Left ventricle myocardium superior (tissue), 1 donor: ENCODE results near the gene P2RY11. TPM values are rescaled to one million over a fixed set of nuclear protein-coding genes. Genes with fewer than 3 reads are reported as not detected.

ENCODE experiments used
- ATAC-seq: fragments of 200-7000 bp; cut with Tn5 transposase; one replicate; pipeline ENCODE4 v1.9.1; 2020; ENCODE audit warnings: mild to moderate bottlenecking, moderate library complexity
- DNase-seq: peaks from one replicate; pipeline ENCODE4 v3.0.0-alpha.2; 2020
- intact Hi-C: fragments of 100-400 bp; cut with micrococcal nuclease; formaldehyde crosslinking; loops from one replicate; pipeline ENCODE4 v1.11.0; 2022
- total RNA-seq: library from RNA; stranded (reverse); fragmentation: NEBNext Ultra II Directional; extraction: Animal tissue kit (Norgen Biotek cat#: 25700); gene quantifications from one replicate; pipeline ENCODE4 v1.2.1, GENCODE V29; 2021
- donor health status: DM: no; HTN: yes; CAD: no; lungs with severe emphysema.

P2RY11 gene
- total RNA-seq, 1 donor from 2014 or later = 4.2 TPM

DNA sequence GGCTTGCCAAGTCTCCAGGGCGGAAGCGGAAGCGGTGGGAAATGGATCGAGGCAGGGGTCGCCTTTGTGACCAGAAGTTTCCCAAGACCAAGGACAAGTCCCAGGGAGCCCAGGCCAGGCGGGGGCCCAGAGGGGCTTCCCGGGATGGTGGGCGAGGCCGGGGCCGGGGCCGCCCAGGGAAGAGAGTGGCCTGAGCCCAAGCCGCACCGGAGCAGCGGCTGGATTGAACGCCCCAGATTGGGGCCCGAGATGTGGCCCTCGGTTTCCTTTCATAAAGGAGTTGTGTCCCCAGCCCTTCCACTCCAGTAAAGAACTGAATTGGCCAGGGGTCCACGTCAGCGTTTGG lies 548 bp upstream of the P2RY11 start:
- no peak for DNase-seq
- intact Hi-C loops = no loop called here
- no peak for ATAC-seq

DNA sequence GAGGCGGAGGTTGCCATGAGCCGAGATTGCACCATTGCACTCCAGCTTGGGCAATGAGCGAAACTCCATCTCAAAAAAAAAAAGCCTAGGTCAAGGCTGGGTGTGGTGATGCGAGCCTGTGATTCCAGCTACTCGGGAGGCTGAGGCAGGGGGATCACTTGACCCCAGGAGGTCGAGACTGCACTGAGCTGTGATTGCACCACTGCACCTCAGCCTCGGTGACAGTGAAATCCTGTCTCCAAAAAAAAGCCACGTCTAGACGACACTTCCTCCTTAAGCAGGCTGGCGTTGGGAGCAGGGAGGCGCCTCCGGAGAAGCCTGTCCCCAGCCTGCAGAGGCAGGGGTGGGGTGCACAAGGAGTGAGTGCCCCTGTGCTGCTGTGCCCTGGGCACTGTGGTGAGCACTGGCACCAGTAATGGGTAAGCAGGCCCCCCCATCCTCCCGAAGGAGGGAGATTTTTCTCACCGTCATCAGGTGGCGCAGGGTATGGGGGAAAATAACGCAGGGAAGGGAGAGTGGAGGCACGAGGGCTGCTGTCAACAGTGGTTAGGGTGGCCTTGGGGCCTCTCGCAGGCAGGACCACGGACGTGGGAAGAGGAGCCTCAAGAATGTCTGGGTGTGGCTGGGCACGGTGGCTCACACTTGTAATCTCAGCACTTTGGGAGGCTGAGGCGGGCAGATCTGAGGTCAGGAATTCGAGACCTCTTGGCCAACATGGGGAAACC lies 706 bp downstream of the P2RY11 start:
- ATAC-seq (peak; percentile 10), DNase-seq (no peak)
- intact Hi-C loops = no loop called here

DNA sequence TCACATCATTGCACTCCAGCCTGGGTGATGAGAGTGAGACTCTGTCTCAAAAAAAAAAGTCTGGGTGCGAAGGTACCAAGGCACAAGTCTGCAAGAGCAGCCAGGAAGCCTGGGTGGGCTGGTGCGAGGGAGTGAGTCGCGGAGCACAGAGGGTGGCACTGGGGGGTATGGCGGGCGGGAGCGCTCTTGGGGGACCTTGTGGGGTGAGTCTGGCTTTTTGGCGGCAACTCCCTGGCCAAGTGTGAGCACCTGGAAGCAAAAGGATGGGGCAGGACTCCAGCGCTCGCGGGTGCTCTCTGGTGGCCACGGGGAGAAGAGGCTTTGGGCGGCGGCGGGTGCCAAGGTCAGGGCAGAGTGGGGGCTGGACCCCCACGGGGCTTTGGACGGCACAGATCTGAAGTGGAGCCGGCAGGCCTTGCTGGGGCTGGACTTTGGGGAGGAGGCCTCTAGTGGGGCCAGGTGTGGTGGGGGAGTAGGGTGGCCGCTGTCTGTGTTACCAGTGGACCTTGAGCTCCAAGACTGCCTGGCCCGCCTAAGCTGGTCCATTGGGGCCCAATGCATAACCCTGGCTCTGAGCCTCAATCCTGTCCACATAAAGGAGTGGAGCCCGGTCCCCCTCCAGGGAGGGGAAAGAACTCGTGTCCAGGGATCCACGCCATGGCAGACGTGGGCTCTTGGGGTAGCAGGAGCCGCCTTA lies 1.6 kb downstream of the P2RY11 start:
- ATAC-seq (peak; percentile 39), DNase-seq (peak; percentile 66)
- intact Hi-C loops = no loop called here

DNA sequence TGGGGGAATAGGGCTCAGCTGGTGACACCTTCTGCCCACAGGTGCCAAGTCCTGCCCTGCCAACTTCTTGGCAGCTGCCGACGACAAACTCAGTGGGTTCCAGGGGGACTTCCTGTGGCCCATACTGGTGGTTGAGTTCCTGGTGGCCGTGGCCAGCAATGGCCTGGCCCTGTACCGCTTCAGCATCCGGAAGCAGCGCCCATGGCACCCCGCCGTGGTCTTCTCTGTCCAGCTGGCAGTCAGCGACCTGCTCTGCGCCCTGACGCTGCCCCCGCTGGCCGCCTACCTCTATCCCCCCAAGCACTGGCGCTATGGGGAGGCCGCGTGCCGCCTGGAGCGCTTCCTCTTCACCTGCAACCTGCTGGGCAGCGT lies 2.1 kb downstream of the P2RY11 start:
- peak; percentile 43 for DNase-seq
- peak; percentile 10 for ATAC-seq
- intact Hi-C loops = no loop called here

DNA sequence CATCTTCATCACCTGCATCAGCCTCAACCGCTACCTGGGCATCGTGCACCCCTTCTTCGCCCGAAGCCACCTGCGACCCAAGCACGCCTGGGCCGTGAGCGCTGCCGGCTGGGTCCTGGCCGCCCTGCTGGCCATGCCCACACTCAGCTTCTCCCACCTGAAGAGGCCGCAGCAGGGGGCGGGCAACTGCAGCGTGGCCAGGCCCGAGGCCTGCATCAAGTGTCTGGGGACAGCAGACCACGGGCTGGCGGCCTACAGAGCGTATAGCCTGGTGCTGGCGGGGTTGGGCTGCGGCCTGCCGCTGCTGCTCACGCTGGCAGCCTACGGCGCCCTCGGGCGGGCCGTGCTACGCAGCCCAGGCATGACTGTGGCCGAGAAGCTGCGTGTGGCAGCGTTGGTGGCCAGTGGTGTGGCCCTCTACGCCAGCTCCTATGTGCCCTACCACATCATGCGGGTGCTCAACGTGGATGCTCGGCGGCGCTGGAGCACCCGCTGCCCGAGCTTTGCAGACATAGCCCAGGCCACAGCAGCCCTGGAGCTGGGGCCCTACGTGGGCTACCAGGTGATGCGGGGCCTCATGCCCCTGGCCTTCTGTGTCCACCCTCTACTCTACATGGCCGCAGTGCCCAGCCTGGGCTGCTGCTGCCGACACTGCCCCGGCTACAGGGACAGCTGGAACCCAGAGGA lies 2.6 kb downstream of the P2RY11 start:
- ATAC-seq (peak; percentile 4), DNase-seq (no peak)
- intact Hi-C loops = no loop called here

DNA sequence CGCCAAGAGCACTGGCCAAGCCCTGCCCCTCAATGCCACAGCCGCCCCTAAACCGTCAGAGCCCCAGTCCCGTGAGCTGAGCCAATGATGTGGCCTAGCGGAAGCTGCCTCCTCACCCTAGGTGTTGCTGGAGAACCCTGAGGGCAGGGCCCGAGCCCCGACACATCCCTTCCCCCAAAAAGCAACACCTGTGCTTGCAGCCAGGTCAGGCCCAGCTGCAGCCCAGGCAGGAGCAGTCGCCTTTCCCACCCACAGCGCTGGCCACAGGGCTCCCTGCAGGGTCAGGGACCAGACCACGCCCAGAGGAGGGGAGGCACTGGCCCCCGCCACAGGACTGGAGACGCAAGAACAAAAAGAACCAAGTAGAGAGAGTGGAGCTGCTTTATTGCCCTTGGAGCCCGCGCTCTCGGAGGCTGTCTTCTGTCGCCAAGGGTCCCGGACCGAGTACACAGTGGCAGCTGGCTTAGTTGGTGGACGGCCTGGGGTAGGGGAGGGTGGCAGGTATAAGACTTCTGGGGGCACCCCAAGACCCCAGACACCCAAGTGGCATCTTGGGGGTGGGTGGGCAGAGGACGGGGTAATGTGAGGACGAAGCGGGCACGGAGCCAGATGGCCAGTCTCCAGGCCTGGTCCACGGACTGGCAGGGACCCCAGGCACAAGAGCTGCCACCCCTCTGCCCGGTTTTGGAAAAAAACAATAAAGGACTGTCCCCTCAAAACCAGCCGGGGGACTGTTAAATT lies 3.3 kb downstream of the P2RY11 start:
- ATAC-seq (no peak), DNase-seq (no peak)
- intact Hi-C loops = no loop called here

DNA sequence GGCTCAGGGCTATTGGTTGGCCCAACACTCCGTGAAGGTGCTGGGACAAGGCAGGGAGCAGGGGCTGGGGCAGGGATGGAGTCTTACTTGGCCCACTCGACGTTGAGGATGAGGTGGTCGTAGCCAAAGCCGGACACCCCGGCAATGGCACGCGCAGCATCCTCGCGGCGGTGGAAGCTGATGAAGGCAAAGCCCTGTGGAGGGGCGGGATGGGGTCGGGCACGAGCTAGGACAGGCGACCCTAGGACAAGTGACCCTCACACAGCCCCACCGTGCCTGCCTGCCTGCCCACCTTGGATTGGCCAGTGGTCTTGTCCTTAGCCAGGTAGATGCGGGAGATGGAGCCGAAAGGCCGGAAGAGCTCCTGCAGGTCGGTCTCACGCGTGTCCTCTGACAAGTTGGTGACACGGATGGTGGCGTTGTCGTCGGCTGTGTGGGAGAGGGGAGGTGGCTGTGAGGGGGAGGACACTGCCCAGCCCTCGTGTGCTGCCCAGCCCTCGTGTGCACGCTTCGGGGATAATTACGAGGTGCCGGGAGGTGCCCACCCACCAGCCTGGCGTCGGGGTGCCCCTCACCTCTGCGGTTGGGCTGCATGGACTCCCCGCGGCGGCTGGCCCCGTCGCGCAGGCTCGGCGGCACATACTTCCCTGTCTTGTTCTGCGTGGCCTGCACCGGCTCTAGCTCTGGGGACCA lies 4.0 kb downstream of the P2RY11 start:
- ATAC-seq (no peak), DNase-seq (no peak)
- intact Hi-C loops = no loop called here

DNA sequence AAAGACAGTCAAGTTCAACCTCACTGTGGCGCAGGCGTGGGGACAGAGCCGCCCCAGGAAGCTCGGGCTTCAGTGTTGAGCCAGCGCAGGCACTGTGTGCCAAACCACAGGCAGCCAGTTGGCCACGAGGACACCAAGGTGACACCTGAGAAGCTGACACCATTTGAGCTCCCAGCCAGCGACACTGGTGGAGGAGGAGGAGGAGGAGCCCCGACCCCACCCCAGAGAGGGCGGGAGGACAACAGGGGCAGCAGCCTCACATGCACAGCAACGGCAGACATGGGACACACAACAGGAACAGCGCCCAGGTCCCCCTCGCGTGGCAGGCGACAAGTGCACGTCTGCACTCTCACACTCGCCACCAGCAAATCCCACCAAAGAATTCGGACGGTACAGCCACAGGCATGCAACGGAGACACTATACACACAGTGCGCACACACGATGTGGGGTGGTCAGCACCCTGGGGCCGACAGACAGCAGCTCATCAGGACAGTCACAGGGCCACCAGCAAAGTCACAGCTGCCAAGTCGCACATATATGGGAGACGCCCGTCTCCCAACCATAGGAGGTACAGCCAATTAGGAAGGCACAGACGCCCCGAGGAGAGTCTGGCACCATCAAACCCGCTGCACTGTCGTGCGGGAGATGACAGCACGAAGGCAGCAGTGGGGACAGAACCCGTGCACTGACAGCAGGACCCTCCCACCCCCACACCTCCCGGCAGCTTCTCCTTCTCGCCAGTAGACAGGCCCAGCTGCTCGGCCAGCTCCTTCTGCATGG lies 4.8 kb downstream of the P2RY11 start:
- DNase-seq (no peak), ATAC-seq (no peak)
- intact Hi-C loops = no loop called here

DNA sequence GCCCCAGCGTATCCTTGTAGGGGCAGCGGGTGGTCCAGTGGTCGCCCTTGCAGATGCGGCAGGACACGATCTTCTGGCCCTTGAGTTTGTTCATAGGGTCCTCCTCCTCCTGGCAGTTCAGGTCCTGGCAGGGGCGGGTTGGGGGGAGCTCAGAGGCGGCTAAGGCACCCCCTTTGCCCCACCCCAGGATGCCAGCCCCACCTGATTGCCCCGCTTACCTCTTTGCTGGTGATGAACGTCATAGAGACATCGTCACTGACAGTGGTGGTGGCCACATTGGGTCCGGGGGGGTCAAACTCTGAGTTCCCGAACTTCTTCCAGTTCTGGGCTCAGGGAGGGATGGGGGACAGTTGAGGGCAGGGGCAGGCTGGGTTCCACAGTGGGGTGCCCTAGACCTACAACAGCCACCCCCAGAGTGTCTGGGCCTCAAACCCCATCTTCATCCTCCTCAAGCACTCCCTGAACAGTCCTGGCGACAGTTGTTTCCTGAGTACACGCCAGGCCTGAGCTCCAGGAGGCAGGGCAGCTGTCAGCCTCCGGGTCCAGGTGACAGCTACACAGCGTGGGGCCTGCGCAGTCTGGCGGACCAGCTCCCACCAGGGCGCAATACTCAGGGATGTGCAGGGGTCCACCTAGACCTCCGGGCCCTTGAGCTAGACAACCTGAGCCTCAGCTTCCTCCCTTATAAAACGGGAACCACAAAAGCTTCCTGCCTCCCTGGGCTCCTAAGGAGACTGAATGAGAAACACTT lies 5.5 kb downstream of the P2RY11 start:
- intact Hi-C loops = no loop called here
- DNase-seq = no peak
- no peak for ATAC-seq

DNA sequence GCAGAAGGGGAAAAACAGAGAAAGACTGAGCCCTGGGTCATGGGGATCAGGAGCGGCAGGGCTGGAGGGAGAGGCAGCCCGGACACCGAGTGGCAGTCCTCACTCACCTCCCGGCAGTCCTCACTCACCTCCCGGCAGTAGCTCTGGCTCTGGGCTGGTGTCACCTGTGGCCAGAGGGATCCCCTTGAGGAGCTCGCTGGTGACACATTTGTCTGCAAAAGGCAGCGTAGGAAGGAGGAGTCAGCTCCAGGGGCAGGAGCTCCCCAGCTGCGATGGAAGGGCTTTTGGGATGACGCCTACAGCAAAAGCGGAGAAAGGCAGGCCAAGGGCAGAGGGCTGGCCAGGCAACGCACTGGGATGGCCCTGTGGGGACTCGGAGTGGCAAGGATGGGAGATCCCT lies 7.5 kb downstream of the P2RY11 start:
- no peak for ATAC-seq
- intact Hi-C loops = no loop called here

DNA sequence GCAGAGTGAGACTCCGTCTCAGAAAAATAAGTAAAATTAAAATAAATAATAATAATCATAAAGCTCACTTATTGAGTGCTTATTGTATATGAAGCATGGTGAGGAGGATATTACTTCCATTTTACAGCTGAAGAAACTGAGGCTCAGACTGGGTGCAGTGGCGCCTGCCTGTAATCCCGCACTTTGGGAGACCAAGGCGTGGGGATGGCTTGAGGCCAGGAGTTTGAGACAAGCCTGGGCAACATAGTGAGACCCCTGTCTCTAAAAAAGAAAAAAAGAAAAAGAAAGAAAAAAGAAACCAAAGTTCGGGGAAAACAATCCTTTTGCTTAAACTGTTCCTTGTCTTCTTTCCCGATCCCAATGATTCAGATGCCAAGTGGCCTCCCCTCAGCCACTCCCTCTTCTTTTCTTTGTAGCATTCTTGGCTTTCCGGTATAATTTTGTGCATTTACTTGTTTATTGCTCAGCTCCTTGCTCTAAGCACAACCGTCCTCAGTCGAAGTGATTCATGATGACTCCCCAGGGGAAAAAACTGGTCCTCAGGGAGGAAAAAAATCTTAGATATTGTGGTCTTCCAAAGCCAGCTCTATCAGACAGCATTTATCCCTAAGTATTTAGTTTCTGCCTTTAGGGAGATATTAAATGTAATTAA lies 9.2 kb downstream of the P2RY11 start:
- no peak for DNase-seq
- peak; percentile 14 for ATAC-seq
- intact Hi-C loops = no loop called here

More for the DNA sequence above, 7.5 kb downstream of the P2RY11 start:
- DNase-seq = no peak

DNA sequence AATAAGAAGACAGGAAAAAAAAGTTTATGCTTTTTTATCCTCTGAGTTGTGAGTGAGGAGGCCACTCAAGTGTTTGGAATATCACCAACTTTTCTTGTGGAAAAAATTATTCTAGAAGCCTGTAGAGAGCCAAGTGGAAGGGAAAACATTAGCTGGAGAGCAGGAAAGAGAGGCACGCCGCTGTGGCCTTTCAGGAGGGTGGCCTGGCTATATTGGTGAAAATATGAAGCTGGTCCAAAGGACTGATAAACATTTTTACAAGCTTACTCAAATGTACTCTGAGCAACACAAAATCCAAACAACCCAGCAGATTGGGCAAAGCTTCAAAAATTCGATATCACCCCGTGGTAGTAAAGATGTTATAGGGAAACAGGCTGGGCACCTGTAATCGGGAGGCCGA lies 10.6 kb downstream of the P2RY11 start:
- intact Hi-C loops = no loop called here
- DNase-seq = no peak
- ATAC-seq = no peak

DNA sequence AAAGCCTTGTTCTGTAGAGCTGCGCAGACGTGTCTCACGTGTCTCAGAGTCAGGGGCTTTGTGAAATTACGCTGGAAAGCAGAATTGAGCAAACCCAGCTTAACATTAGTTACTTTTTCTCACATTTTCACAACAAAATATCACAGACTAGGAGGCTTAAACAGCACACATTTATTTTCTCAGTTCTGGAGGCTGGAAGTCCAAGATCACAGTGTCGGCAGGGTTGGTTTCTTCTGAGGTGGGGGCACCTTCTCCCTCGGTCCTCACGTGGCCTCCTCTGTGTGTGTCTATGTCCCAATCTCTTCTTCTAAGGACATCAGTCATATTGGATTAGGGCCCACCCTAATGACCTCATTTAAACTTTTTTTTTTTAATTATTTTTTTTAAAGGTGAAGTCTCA lies 12.9 kb downstream of the P2RY11 start:
- DNase-seq (no peak), ATAC-seq (no peak)
- intact Hi-C loops = no loop called here

DNA sequence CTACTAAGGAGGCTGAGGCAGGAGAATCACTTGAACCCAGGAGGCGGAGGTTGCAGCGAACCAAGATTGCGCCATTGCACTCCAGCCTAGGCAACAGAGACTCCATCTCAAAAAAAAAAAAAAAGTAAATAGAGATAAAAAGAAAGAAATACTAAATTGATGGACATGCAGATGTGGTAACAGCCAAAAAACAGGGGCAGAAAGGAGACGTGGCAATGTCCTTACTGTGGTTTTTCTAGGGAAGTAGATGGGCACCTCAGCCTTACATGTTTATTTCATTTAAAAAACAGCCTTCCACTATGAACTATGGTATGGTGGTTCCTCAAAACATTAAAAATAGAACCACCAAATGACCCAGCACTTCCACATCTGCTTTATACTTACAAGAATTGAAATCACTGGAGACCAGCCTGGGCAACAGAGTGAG lies 14.7 kb downstream of the P2RY11 start:
- peak; percentile 33 for ATAC-seq
- DNase-seq = no peak
- intact Hi-C loops = no loop called here

DNA sequence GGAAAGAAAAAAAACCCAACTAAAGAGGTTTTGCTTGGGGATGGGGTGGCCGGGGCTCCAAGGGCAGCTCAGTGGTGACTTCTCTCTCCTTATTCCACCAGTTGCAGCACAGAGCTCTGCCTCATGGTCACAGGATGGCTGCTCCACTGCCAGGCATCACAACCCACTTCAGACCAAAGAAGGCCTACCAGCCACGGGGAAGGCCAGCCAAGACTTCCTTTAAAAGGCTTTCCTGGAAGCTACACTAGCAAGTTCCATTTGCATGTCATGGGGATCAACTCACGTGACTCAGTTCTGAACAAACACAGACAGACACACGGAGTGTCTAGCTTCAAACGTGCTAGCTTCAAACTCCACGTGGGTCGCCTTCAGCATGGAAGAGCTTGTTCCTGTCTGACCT lies 21.4 kb downstream of the P2RY11 start:
- DNase-seq (no peak), ATAC-seq (no peak)
- intact Hi-C loops = no loop called here

DNA sequence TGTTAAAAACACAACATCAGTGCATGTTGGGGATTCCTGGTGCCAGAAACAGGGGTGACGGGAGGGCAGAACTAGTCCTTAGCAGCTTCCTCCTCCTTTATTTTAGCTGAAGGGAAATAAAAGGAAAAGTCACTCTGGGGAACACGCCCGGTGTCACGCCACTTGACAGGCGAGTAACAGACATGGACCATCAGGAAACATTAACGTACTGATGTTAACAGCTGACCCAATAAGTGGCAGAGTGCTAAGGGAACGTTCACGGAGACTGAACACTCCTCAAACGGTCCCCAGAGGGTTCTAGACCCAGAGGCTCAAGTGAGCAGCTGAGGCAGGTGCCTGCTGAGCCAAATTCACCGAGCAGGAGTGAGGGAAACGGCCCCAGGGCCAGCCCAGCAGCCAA lies 22.1 kb downstream of the P2RY11 start:
- intact Hi-C loops = no loop called here
- no peak for ATAC-seq
- DNase-seq = no peak

DNA sequence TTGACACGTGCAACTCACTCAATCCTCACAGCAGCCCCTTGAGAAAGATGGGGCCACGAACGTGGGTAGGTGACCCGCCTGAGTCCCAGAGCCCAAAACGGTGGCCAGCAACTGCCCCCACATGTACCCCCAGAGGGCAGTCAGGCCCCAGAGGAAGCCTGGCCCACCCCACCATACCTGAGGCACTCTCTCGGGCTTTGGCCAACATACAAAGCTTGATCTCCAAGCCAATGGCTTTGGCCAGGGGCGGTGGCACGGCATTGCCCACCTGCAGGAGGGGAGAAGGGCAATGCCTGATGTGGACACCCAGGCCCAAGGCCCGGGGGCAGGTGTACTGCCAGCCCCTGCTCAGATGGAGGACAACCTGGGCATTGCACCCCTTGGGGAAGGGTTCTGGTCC lies 22.5 kb downstream of the P2RY11 start:
- intact Hi-C loops = no loop called here
- no peak for ATAC-seq

More for the DNA sequence above, 22.5 kb downstream of the P2RY11 start:
- no peak for DNase-seq
